COLO829 (cell line): ENCODE results near the gene OR2S2.
A peak's percentile ranks its signal among the peaks of the same experiment; 100 is the strongest.
"Not testable (repeated sequence)": the region's sequence is repeated elsewhere in the genome, so short reads cannot be mapped to it uniquely, and the experiment has no call there.

Source experiments
- DNase-seq: peaks from one replicate; pipeline ENCODE4 v3.0.0; 2012; ENCODE audit warnings: low spot score

Gene OR2S2

GRCh38 chr9:35962126-35962906, 4.4 kb upstream of the OR2S2 start:
- DNase-seq = no peak

GRCh38 chr9:35960039-35960655, 2.2 kb upstream of the OR2S2 start:
- DNase-seq = no peak

- DNase-seq = no peak
These were observed 1.3 kb downstream of the OR2S2 start for GRCh38 chr9:35956651-35957050.

- peak; percentile 63 for DNase-seq
These were observed 2.9 kb downstream of the OR2S2 start for GRCh38 chr9:35954942-35955546.

GRCh38 chr9:35952526-35953191, 5.3 kb downstream of the OR2S2 start:
- no peak for DNase-seq

GRCh38 chr9:35951736-35952135, 6.2 kb downstream of the OR2S2 start:
- no peak for DNase-seq

GRCh38 chr9:35948901-35949318, 9.0 kb downstream of the OR2S2 start:
- no peak for DNase-seq

DNA sequence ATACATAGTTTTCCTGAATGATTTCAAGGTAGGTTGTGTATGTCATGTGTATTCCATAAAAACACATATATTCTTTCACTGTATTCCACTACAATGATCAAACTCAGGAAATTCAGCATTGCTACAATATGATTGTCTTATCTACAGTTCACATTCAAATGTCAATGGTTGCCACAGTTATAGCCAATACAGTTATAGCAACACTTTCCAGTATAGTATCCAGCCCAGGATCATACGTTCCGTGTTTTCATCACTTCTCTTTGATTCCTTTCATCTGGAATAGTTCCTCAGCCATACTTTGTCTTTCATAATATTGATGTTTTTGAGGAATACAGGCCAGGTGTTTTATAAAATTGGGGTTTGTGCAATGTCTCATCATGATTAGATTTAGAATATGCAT, 9.5 kb downstream of the OR2S2 start:
- DNase-seq = no peak

GRCh38 chr9:35945341-35946018, 12.5 kb downstream of the OR2S2 start:
- peak; percentile 97 for DNase-seq

DNA sequence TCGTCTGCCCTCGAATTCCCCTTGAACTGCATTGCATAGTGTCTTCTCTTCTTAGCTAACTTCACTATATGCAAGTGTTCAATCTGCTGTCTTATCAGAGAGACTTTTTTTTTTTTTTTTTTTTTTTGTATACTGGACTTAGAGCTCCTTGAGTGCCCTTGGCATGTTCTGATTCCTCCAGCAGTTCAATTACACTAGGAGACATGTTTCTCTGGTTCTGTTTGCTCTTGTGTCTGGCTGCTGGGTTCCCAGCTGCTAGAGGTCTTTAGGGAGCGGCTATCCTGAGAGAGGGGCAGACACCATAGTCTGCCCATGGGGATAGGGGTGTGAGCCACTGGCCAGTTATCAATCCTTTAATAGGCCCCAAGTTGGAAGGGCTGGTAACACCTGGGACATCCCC, 13.1 kb downstream of the OR2S2 start:
- DNase-seq = no peak

DNA sequence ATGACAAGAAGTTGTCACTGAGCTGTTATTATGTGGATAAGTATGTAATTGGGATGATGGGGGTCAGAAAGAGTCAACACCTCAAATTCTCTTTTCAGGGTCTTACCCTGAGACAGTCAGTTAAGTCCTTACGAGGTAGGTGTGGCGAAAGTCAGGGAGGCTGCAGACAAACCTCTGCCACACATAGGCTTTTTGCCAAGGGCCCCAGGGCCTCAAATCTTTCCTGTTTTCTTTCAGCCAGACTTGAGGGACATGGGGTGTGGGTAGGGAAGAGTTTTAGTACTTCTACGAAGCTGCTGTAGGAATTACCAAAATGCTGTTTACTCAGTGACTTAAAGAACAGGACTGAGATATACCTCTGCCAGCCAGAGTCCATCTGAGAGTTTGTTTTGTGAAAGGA, 13.8 kb downstream of the OR2S2 start:
- DNase-seq = no peak

DNA sequence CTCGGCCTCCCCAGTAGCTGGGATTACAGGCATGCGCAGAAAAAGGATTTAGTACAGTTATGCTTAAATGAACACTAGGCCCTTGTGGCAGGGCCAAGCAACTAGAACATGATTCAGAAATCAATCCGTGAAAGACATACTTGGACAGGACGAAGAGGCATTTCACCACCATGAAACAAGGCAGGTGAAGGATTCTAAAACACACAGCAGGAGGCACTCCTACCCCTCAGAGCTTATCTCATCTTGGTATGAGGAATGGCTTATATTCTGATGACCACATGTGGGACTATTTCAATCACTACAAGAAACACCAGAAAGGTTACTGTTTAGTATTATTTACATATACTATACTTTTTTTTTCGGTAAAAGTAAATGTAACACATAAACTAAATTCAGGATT, 15.7 kb downstream of the OR2S2 start:
- no peak for DNase-seq

DNA sequence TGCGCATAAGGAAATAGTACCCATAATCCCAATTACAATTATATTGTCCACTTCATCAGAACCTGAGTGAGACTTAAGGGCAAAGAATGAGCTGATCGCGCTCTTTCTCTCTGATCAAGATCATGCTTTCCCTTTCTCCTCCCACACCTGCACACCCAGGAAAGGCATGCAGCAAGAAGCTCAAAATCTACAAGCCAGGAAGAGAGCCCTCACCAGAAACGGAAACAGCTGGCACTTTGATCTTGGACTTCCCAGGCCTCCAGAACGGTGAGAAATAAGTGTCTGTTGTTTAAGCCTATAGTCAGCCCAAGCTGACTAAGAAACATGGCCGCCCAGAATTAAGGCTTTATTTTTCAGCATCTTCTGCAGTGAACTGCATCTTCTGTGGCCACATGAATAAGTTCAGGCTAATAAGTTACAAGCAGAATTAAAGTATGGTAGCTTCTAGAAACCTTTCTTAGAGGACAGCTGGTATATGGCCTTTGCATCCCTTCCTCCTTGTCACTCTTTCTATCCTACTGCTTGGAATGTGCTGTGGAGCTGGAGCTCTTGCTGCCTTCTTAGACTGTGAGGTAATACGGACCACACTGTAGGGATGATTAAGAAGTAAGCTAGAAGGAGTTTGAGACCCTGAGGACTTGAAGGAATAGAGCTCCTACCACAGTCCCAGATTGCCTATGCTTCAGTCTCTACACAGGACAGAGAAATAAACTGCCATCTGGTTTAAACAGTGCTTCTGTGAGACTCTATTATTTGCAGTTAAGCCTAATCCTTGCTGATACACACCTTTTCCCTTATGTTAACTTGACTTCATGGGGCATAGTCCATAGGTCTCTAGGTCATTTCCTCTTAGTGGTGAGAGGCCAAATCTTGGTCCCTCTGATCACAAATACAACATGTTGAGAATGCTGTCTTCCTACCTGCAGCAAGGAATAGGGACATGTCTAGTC, 17.2 kb downstream of the OR2S2 start:
- DNase-seq = no peak

GRCh38 chr9:35939679-35940250, 18.2 kb downstream of the OR2S2 start:
- DNase-seq = no peak

GRCh38 chr9:35938474-35939356, 19.2 kb downstream of the OR2S2 start:
- no peak for DNase-seq

GRCh38 chr9:35937227-35937626, 20.7 kb downstream of the OR2S2 start:
- DNase-seq = no peak

- DNase-seq = peak; percentile 90
These were observed 22.0 kb downstream of the OR2S2 start for GRCh38 chr9:35935755-35936509.

GRCh38 chr9:35935261-35935660, 22.7 kb downstream of the OR2S2 start:
- DNase-seq = no peak

GRCh38 chr9:35934069-35934468, 23.9 kb downstream of the OR2S2 start:
- DNase-seq = not testable (repeated sequence)
